ENCODE measurements around the gene TMUB2.

Gene TMUB2

GRCh38 chr17:44176671-44177501 is 9.9 kb upstream of the TMUB2 start:
- DNase-seq: no peak

GRCh38 chr17:44177640-44178039 is 9.1 kb upstream of the TMUB2 start:
- no peak for DNase-seq

GRCh38 chr17:44178133-44178532 is 8.6 kb upstream of the TMUB2 start:
- DNase-seq: no peak

GRCh38 chr17:44183024-44183423 is 3.7 kb upstream of the TMUB2 start:
- no peak for DNase-seq

- DNase-seq: no peak
Observed at GRCh38 chr17:44184212-44184810, 2.5 kb upstream of the TMUB2 start.

- DNase-seq: no peak
Observed at GRCh38 chr17:44187131-44187899, 543 bp downstream of the TMUB2 start.

GRCh38 chr17:44188576-44189403 is 2.0 kb downstream of the TMUB2 start:
- no peak for DNase-seq

- no peak for DNase-seq
Observed at GRCh38 chr17:44190481-44190880, 3.7 kb downstream of the TMUB2 start.

- no peak for DNase-seq
Observed at GRCh38 chr17:44191369-44191768, 4.6 kb downstream of the TMUB2 start.

- DNase-seq: no peak
Observed at GRCh38 chr17:44191941-44192496, 5.2 kb downstream of the TMUB2 start.

- no peak for DNase-seq
Observed at GRCh38 chr17:44192750-44193149, 6.0 kb downstream of the TMUB2 start.

- DNase-seq: no peak
Observed at GRCh38 chr17:44193326-44194084, 6.7 kb downstream of the TMUB2 start.

GRCh38 chr17:44197107-44197506 is 10.3 kb downstream of the TMUB2 start:
- DNase-seq: no peak

- no peak for DNase-seq
Observed at GRCh38 chr17:44197980-44198720, 11.4 kb downstream of the TMUB2 start.

- peak in 1 of 2 experiments; percentile 56 for DNase-seq
Observed at GRCh38 chr17:44198721-44199552, 12.2 kb downstream of the TMUB2 start.

- DNase-seq: peak; percentile 97 to 99
Observed at GRCh38 chr17:44199553-44200477, 13.0 kb downstream of the TMUB2 start, which contains the start of gene ATXN7L3. Gene ATXN7L3 (minus strand): TSS chr17:44199884. CDS start chr17:44198070, 1,814 bp downstream.

- DNase-seq: peak; percentile 71 to 83
Observed at GRCh38 chr17:44200478-44201155, 13.8 kb downstream of the TMUB2 start.

- no peak for DNase-seq
Observed at GRCh38 chr17:44202756-44203155, 16.0 kb downstream of the TMUB2 start.

Data from SHP77 (cell line).